Muscle layer of duodenum (tissue), 2 donors: ENCODE data around the gene SCN3B.

Source experiments
- H3K27ac ChIP-seq: one replicate; pipeline ENCODE4 v1.7.0; 2013; ENCODE audit warnings: mild to moderate bottlenecking, low read length
- H3K27me3 ChIP-seq: one replicate; pipeline ENCODE4 v1.7.0; 2013; ENCODE audit warnings: low read depth, mild to moderate bottlenecking, control low read depth, low read length
- H3K36me3 ChIP-seq, 2 donors: one replicate each; pipeline ENCODE4 v1.7.0; 2013; ENCODE audit warnings: low read length in 2 of 2, control low read depth in 1 of 2, mild to moderate bottlenecking in 1 of 2; ENCODE audit not compliant: insufficient read depth in 2 of 2, control insufficient read depth in 1 of 2
- H3K4me1 ChIP-seq, 2 donors: one replicate each; pipeline ENCODE4 v1.7.0; 2013; ENCODE audit warnings: low read length in 2 of 2, mild to moderate bottlenecking in 2 of 2, control low read depth in 1 of 2, moderate library complexity in 1 of 2; ENCODE audit not compliant: insufficient read depth in 2 of 2, control insufficient read depth in 1 of 2
- H3K4me3 ChIP-seq, 2 donors: one replicate each; pipeline ENCODE4 v1.7.0; 2013; ENCODE audit warnings: low read length in 2 of 2, low read depth in 1 of 2, mild to moderate bottlenecking in 1 of 2
- H3K9me3 ChIP-seq, 2 donors: one replicate each; pipeline ENCODE4 v1.7.0; 2013; ENCODE audit warnings: low read length in 2 of 2, control low read depth in 1 of 2, mild to moderate bottlenecking in 1 of 2; ENCODE audit not compliant: control insufficient read depth in 1 of 2
- donor health status: healthy.

Gene SCN3B

GRCh38 chr11:123594188-123594901 is 60.1 kb downstream of the SCN3B start:
- peaks cover 4 to 10% of the 10 kb centered on the region in 2 donors for H3K4me1 ChIP-seq
- no peaks in the 10 kb centered on the region for H3K27me3 ChIP-seq
- H3K9me3 ChIP-seq = no peaks in the 10 kb centered on the region
- H3K27ac ChIP-seq = no peak overlapping the region
- H3K36me3 ChIP-seq = peaks cover 6 to 7% of the 10 kb centered on the region in 2 donors
- H3K4me3 ChIP-seq = no peak overlapping the region

GRCh38 chr11:123593570-123593969 is 60.9 kb downstream of the SCN3B start:
- Histone ChIP-seq H3K27me3 (no peaks in the 10 kb centered on the region), H3K9me3 (no peaks in the 10 kb centered on the region), H3K4me1 (peaks cover 4 to 10% of the 10 kb centered on the region in 2 donors), H3K36me3 (peaks cover 1 to 6% of the 10 kb centered on the region in 2 donors), H3K4me3 (no peak overlapping the region), H3K27ac (no peak overlapping the region)

GRCh38 chr11:123590296-123590912 is 64.0 kb downstream of the SCN3B start:
- Histone ChIP-seq H3K4me1 (peaks cover 4 to 10% of the 10 kb centered on the region in 2 donors), H3K9me3 (no peaks in the 10 kb centered on the region), H3K27me3 (no peaks in the 10 kb centered on the region), H3K27ac (peak overlapping the region; percentile 30), H3K4me3 (no peak overlapping the region), H3K36me3 (peaks cover 0 to 6% of the 10 kb centered on the region in 2 donors)

- H3K27ac ChIP-seq = no peak overlapping the region
- no peaks in the 10 kb centered on the region for H3K27me3 ChIP-seq
- H3K36me3 ChIP-seq = no peaks in the 10 kb centered on the region
- no peaks in the 10 kb centered on the region for H3K9me3 ChIP-seq
- H3K4me3 ChIP-seq = no peak overlapping the region
- peaks cover 4 to 10% of the 10 kb centered on the region in 2 donors for H3K4me1 ChIP-seq
Measured at GRCh38 chr11:123588864-123589262, 65.6 kb downstream of the SCN3B start.

GRCh38 chr11:123588117-123588863 is 66.1 kb downstream of the SCN3B start:
- H3K27me3 ChIP-seq = no peaks in the 10 kb centered on the region
- H3K36me3 ChIP-seq = no peaks in the 10 kb centered on the region
- no peak overlapping the region for H3K4me3 ChIP-seq
- H3K27ac ChIP-seq = peak overlapping the region; percentile 58
- peaks cover 4 to 10% of the 10 kb centered on the region in 2 donors for H3K4me1 ChIP-seq
- no peaks in the 10 kb centered on the region for H3K9me3 ChIP-seq

GRCh38 chr11:123587559-123587958 is 66.9 kb downstream of the SCN3B start:
- H3K36me3 ChIP-seq = no peaks in the 10 kb centered on the region
- peak overlapping the region; percentile 51 for H3K27ac ChIP-seq
- H3K4me1 ChIP-seq = peaks cover 4 to 10% of the 10 kb centered on the region in 2 donors
- H3K4me3 ChIP-seq = no peak overlapping the region
- H3K27me3 ChIP-seq = no peaks in the 10 kb centered on the region
- no peaks in the 10 kb centered on the region for H3K9me3 ChIP-seq

GRCh38 chr11:123587044-123587443 is 67.4 kb downstream of the SCN3B start:
- Histone ChIP-seq H3K4me3 (no peak overlapping the region), H3K27me3 (no peaks in the 10 kb centered on the region), H3K9me3 (no peaks in the 10 kb centered on the region), H3K36me3 (no peaks in the 10 kb centered on the region), H3K4me1 (peaks cover 4 to 10% of the 10 kb centered on the region in 2 donors), H3K27ac (peak overlapping the region; percentile 51)

- Histone ChIP-seq H3K9me3 (no peaks in the 10 kb centered on the region), H3K36me3 (no peaks in the 10 kb centered on the region), H3K4me1 (peaks cover 4 to 10% of the 10 kb centered on the region in 2 donors), H3K27me3 (no peaks in the 10 kb centered on the region), H3K27ac (no peak overlapping the region), H3K4me3 (no peak overlapping the region)
Measured at GRCh38 chr11:123586568-123586967, 67.9 kb downstream of the SCN3B start.

GRCh38 chr11:123585706-123586105 is 68.7 kb downstream of the SCN3B start:
- Histone ChIP-seq H3K9me3 (no peaks in the 10 kb centered on the region), H3K4me1 (peaks cover 4 to 9% of the 10 kb centered on the region in 2 donors), H3K27ac (no peak overlapping the region), H3K36me3 (no peaks in the 10 kb centered on the region), H3K4me3 (no peak overlapping the region), H3K27me3 (no peaks in the 10 kb centered on the region)

GRCh38 chr11:123585206-123585605 is 69.2 kb downstream of the SCN3B start:
- Histone ChIP-seq H3K27ac (no peak overlapping the region), H3K4me1 (peaks cover 4 to 8% of the 10 kb centered on the region in 2 donors), H3K4me3 (no peak overlapping the region)

GRCh38 chr11:123584737-123585136 is 69.7 kb downstream of the SCN3B start:
- Histone ChIP-seq H3K9me3 (no peaks in the 10 kb centered on the region), H3K27ac (no peak overlapping the region), H3K27me3 (no peaks in the 10 kb centered on the region), H3K36me3 (no peaks in the 10 kb centered on the region), H3K4me1 (peaks cover under 1 to 5% of the 10 kb centered on the region in 2 donors), H3K4me3 (no peak overlapping the region)

More at GRCh38 chr11:123585206-123585605, 69.2 kb downstream of the SCN3B start:
- Histone ChIP-seq H3K27me3 (no peaks in the 10 kb centered on the region), H3K36me3 (no peaks in the 10 kb centered on the region), H3K9me3 (no peaks in the 10 kb centered on the region)
